ENCODE data around the gene ZBTB39.

ZBTB39 gene

GRCh38 chr12:56957229-56958052, 48.9 kb downstream of the ZBTB39 start, which contains the start of gene RDH16:
TSS of gene RDH16 (minus strand) at chr12:56957608. CDS start at chr12:56957462, 146 bp downstream.
- TF ChIP-seq CTCF (conservative IDR thresholded peaks at IDR 0.05; ENCODE audit: low read length) (no peak), EZH2phosphoT487 (IDR thresholded peaks at IDR 0.05; ENCODE audit: borderline replicate concordance) (no peak)
- Histone ChIP-seq H3K36me3 (ENCODE audit: insufficient read depth, low read length) (no peaks in the 10 kb centered on the region), H2AFZ (ENCODE audit: low read length) (no peak within 1 kb of the TSS), H3K4me1 (ENCODE audit: insufficient read depth, low read length, poor library complexity, severe bottlenecking) (no peaks in the 10 kb centered on the region), H3K9me3 (ENCODE audit: insufficient read depth, low read depth, low read length) (0 out of 2 replicates have a peak, but pooled peaks cover 3% of the 10 kb centered on the region), H3K4me3 (ENCODE audit: low read length, poor library complexity, severe bottlenecking) (no peak within 1 kb of the TSS), H3F3A (ENCODE audit: low read depth) (no peaks in the 10 kb centered on the region), H3K27me3 (ENCODE audit: insufficient read depth, low read length, poor library complexity, severe bottlenecking) (no peaks in the 10 kb centered on the region), H3K9ac (ENCODE audit: low read depth, low read length, poor library complexity, severe bottlenecking) (no peak within 1 kb of the TSS), H4K20me1 (ENCODE audit: insufficient read depth, low read length, poor library complexity, severe bottlenecking) (no peaks in the 10 kb centered on the region), H3K4me2 (ENCODE audit: low read depth, low read length, poor library complexity, severe bottlenecking) (no peak within 1 kb of the TSS), H3K9me2 (replicated peaks; ENCODE audit: low read depth, low read length) (no peaks in the 10 kb centered on the region), H3K79me2 (ENCODE audit: insufficient read depth, low read length) (no peaks in the 10 kb centered on the region)

- no peaks in the 10 kb centered on the region for H4K20me1 ChIP-seq (ENCODE audit: insufficient read depth, low read length, poor library complexity, severe bottlenecking)
- no peaks in the 10 kb centered on the region for H3K27me3 ChIP-seq (ENCODE audit: insufficient read depth, low read length, poor library complexity, severe bottlenecking)
- H3K9ac ChIP-seq (ENCODE audit: low read depth, low read length, poor library complexity, severe bottlenecking): no peak overlapping the region
- H3K4me3 ChIP-seq (ENCODE audit: low read length, poor library complexity, severe bottlenecking): no peak overlapping the region
- H3K9me3 ChIP-seq (ENCODE audit: insufficient read depth, low read depth, low read length): 0 out of 2 replicates have a peak, but pooled peaks cover 3% of the 10 kb centered on the region
- H3K4me1 ChIP-seq (ENCODE audit: insufficient read depth, low read length, poor library complexity, severe bottlenecking): no peaks in the 10 kb centered on the region
- H3K4me2 ChIP-seq (ENCODE audit: low read depth, low read length, poor library complexity, severe bottlenecking): no peak overlapping the region
- TF ChIP-seq CTCF (conservative IDR thresholded peaks at IDR 0.05; ENCODE audit: low read length) (no peak), EZH2phosphoT487 (IDR thresholded peaks at IDR 0.05; ENCODE audit: borderline replicate concordance) (no peak)
- H3K9me2 ChIP-seq (replicated peaks; ENCODE audit: low read depth, low read length): no peaks in the 10 kb centered on the region
- H3F3A ChIP-seq (ENCODE audit: low read depth): no peaks in the 10 kb centered on the region
- no peaks in the 10 kb centered on the region for H3K36me3 ChIP-seq (ENCODE audit: insufficient read depth, low read length)
- H3K79me2 ChIP-seq (ENCODE audit: insufficient read depth, low read length): no peaks in the 10 kb centered on the region
- no peak overlapping the region for H2AFZ ChIP-seq (ENCODE audit: low read length)
Measured at GRCh38 chr12:56955631-56956256, 50.6 kb downstream of the ZBTB39 start.

GRCh38 chr12:56954958-56955355, 51.4 kb downstream of the ZBTB39 start:
- Histone ChIP-seq H3K4me1 (ENCODE audit: insufficient read depth, low read length, poor library complexity, severe bottlenecking) (no peaks in the 10 kb centered on the region), H3F3A (ENCODE audit: low read depth) (no peaks in the 10 kb centered on the region), H3K9me2 (replicated peaks; ENCODE audit: low read depth, low read length) (no peaks in the 10 kb centered on the region), H3K27me3 (ENCODE audit: insufficient read depth, low read length, poor library complexity, severe bottlenecking) (no peaks in the 10 kb centered on the region), H3K79me2 (ENCODE audit: insufficient read depth, low read length) (no peaks in the 10 kb centered on the region), H3K9ac (ENCODE audit: low read depth, low read length, poor library complexity, severe bottlenecking) (no peak overlapping the region), H3K36me3 (ENCODE audit: insufficient read depth, low read length) (no peaks in the 10 kb centered on the region), H2AFZ (ENCODE audit: low read length) (no peak overlapping the region), H3K4me3 (ENCODE audit: low read length, poor library complexity, severe bottlenecking) (no peak overlapping the region), H3K4me2 (ENCODE audit: low read depth, low read length, poor library complexity, severe bottlenecking) (no peak overlapping the region), H3K9me3 (ENCODE audit: insufficient read depth, low read depth, low read length) (0 out of 2 replicates have a peak, but pooled peaks cover 3% of the 10 kb centered on the region), H4K20me1 (ENCODE audit: insufficient read depth, low read length, poor library complexity, severe bottlenecking) (no peaks in the 10 kb centered on the region)
- TF ChIP-seq CTCF (conservative IDR thresholded peaks at IDR 0.05; ENCODE audit: low read length) (no peak), EZH2phosphoT487 (IDR thresholded peaks at IDR 0.05; ENCODE audit: borderline replicate concordance) (no peak)
